ENCODE data around the gene DACH2.

- TF ChIP-seq CTCF (IDR thresholded peaks at IDR 0.05; ENCODE audit: poor library complexity, severe bottlenecking) (no peak), EZH2 (IDR thresholded peaks at IDR 0.05; ENCODE audit: borderline replicate concordance, insufficient read depth, low read length, poor library complexity, severe bottlenecking) (no peak), TAF1 (IDR thresholded peaks at IDR 0.05; ENCODE audit: low read depth) (no peak), RAD21 (conservative IDR thresholded peaks at IDR 0.05) (no peak), POLR2AphosphoS5 (IDR thresholded peaks at IDR 0.05) (no peak), EP300 (conservative IDR thresholded peaks at IDR 0.05; ENCODE audit: poor library complexity, severe bottlenecking) (no peak), SMC3 (conservative IDR thresholded peaks at IDR 0.05; ENCODE audit: poor library complexity) (no peak)
Measured at GRCh38 chrX:86329174-86329573, 180.9 kb downstream of the DACH2 start.

Data from neural cell (in vitro differentiated cells).